GM18505 (cell line): Measurements from ENCODE around the gene EPC2.
"Not testable (repeated sequence)": the region's sequence is repeated elsewhere in the genome, so short reads cannot be mapped to it uniquely, and the experiment has no call there.

ENCODE experiments used
- ATAC-seq: cut with Tn5 transposase; IDR thresholded peaks from one replicate; pipeline ENCODE4 v1.9.1; 2021; ENCODE audit not compliant: unreplicated experiment
- POLR2A ChIP-seq: IDR thresholded peaks from 4 replicates; pipeline ENCODE4 v1.6.1; 2011; ENCODE audit warnings: borderline replicate concordance; ENCODE audit not compliant: insufficient read depth, insufficient read length; ENCODE audit errors: extremely low read depth

EPC2 gene

DNA sequence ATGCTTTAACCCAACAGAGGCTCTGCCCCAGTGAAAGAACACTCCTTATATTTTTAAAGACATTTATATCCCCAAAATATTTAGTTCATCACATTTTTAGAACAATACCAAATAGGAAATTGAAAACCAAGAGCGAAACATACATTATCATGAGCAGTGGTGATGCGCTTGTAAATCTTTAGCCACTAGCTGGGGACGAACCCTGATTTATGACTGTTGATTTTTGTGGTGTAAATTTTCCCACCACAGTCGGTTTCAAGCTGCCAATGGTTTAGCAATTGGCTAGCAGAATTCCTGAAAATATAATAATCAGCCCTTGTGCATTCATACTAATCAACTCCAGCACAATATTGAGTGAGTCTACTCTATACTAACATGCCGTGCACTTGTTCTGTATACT lies 27.3 kb upstream of the EPC2 start:
- TF ChIP-seq POLR2A: no peak
- ATAC-seq: no peak

DNA sequence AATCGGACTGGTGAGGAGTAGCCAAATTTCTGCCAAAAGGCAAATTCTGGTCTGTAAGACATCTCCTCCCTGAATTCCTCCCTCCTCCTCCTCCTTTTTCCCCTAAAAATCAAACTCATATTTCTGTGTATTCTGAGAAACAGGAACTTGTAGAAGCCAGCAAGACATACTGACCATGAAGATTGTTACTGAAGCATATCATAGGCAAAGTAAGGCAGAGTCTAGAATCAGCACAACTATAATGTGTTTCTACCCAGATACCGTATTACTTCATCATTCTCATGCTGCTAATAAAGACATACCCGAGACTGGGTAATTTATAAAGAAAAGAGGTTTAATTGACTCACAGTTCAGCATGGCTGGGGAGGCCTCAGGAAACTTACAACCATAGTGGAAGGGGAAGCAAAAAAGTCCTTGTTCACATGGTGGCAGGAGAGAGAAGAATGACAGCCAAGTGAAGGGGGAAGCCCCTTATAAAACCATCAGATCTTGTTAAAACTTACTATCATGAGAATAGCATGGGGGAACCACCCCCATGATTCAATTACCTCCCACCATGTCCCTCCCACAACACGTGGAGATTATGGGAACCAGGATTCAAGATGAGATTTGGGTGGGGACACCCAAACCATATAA lies 24.9 kb upstream of the EPC2 start:
- peak; percentile 45 for ATAC-seq
- no peak for TF ChIP-seq POLR2A

DNA sequence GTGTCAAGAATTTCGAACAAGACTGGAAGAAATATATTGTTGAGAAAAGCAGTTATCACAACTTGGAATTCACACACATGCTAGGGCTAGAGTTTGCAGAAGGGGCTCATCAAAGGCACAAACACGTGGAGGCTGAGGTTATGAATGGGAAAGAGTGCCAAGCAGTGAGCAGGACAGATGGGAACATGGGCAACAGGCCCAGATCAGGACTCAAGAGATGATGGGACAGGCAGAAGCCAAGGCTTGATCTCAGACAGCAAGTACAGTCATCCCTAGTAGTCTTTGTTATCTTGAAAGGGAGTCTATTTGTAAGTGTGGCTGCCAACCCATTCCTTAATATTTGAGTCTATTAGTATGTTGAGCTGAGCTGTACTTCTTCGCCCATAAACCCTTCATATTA lies 22.2 kb upstream of the EPC2 start:
- ATAC-seq: no peak
- TF ChIP-seq POLR2A: no peak

DNA sequence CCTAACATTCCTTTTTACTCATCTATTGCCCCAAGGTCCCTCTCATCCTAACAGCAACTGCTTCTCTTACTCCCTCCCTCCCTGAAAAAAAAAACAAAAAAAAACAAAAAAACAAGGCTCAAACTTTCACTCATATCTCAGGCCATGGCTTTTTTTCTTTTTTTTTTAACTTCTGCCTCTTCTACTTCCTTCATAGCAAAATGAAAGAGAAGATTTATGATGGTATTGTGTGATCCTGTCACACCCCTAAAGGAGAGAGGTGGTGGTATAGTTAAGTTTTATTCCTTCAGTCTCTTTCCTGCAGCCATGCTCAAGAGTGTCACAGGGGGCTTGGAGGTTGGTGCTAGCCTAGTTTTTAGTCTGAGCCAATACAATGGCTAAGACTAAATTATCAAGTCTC lies 21.5 kb upstream of the EPC2 start:
- ATAC-seq: no peak
- no peak for TF ChIP-seq POLR2A

DNA sequence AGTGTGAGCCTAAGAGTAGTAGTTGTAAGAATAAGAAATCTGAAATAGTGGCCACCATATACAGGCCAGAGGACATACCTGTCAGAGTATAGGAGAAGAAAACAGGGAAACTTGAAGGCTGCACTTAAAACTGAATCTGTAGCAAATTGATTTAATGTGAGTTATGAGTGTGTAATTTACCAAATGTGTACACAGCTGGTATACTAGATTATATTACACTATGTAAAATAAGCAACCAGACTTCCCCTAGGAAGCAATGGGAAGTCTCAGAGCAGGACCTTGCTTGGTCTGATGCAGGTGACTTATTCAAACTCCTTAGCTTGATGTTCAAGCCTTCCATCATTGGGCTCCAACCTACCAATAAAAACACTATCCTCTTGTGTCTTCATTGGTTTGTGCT lies 17.3 kb upstream of the EPC2 start:
- ATAC-seq: no peak
- no peak for TF ChIP-seq POLR2A

DNA sequence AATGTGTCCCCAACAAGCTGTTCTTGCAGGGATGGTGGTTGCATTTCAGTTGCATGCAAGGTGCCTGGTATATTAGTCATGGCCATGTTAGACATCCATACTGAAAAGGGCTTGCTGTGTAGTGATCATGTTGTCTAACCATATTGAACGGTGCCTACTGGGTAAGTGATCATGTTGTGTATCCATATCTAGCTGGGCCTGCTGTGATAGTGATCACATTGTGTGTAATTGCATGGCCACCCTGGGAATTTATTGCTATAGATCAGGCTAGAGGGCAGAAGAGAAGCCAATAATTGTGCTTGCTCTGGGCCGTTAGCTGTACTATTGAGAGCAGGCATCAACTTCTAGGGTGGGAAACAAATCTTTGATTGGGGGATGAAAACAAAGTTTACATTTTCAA lies 9.8 kb upstream of the EPC2 start:
- no peak for ATAC-seq
- no peak for TF ChIP-seq POLR2A

DNA sequence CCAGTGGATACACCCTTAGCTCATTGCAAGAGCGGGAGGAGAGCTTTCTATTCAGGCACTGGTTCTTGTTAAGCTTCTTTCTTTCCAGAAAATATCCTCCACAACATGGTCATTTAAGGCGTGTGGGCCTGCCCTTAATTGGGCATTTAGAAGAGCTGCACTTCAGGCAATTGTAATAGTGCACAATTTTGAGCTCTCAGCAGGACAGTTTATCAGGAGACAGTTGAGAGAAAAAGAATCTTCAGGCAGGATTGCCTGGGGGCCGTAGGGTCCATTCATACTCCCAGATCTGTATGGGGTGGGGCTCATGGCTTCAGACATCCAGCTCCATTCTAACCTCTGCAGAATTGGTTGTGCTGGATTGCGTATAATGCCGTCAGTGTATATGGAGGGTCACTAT lies 6.0 kb upstream of the EPC2 start:
- TF ChIP-seq POLR2A: no peak
- no peak for ATAC-seq

DNA sequence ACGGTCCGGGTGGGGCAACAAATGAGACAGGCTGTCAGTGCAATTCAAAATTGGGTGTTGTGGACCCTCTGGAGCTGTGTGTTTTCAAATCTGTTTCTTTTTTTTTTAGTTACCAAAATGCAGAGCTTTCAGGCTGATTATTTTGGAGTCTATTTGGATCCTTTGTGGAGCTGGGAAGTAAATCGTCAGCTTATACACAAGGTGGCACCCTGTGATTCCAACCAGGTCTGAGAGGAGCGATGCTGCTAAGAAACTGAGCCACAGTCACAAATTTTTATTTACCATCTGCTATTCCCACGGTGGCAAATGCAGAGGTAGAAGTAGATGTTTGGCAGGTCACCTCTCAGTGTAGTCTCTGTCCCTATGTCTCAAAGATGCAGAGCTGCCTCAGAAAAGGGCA lies 3.8 kb upstream of the EPC2 start:
- TF ChIP-seq POLR2A: no peak
- ATAC-seq: no peak

DNA sequence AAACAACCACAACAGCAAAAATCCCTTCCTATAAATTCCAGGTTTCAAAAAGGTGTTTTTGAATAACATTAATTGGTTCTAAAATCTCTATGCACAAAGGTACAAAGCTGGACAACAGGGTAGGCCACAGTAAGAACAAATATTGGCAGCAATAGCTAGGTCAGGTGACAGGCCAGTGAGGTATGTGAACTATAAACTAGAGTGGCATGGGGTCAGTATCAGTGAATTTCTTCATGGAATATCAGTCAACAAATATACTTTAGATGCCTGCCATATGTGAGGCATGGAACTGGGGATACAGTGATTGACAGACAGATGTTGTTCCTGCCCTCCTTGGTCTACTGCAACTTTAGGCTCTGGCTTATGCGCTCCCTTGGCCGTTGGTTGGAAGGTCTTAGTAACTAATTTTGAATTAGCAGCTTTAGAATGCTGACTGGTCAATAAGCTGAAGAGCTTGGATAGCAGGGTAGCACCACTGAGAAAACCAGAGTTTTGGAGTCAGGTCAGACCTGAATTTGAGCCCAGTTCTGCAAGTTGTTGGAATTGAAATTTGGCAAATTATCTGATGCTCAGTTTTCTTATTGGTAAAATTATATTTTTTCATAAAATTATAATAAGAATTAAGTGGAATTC lies 2.3 kb upstream of the EPC2 start:
- no peak for TF ChIP-seq POLR2A
- ATAC-seq: no peak

DNA sequence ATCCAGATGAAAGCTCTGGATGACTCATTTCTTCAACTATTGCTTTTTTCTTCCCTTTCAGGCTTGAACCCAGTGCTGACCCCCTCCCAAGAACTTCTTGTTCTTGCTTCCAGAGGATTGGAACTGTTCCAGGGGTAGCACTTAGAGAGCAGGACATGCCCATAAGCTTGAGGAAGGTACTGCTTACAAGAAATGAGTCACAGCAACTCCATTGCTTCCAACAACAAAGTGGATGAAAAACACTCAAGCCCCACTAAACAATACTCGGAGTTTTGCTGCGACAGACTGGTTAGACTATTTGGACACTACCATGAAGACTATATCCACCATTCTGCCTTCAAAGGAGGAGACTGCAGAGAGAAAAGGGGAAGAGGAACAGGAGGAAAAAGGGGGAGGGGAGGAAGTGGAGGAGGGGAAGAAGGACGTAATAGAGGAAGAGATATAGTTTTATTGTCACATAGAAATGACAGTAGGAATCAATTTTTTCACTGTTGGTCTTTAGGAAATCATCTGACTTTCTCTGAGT lies 1.6 kb upstream of the EPC2 start:
- no peak for ATAC-seq
- no peak for TF ChIP-seq POLR2A

DNA sequence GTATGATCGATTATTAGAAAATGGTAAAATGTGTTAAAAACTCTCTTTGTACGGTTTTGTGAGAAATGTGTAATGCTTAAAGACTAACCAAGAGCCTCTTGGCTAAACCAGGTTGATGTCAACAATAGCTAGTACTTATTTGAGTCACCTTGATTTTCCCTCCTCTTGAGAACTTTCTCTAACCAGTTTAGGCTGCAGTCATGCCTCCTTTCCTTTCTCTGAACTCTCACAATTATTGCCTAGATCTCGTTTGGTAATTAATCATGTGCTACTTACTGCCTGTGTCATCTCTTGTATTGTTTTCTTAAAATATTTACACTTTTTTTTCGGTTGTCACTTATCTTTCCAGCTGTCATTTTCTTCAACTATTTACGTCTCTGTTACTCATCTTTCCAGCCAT lies 1.1 kb upstream of the EPC2 start:
- TF ChIP-seq POLR2A: no peak
- ATAC-seq: no peak

DNA sequence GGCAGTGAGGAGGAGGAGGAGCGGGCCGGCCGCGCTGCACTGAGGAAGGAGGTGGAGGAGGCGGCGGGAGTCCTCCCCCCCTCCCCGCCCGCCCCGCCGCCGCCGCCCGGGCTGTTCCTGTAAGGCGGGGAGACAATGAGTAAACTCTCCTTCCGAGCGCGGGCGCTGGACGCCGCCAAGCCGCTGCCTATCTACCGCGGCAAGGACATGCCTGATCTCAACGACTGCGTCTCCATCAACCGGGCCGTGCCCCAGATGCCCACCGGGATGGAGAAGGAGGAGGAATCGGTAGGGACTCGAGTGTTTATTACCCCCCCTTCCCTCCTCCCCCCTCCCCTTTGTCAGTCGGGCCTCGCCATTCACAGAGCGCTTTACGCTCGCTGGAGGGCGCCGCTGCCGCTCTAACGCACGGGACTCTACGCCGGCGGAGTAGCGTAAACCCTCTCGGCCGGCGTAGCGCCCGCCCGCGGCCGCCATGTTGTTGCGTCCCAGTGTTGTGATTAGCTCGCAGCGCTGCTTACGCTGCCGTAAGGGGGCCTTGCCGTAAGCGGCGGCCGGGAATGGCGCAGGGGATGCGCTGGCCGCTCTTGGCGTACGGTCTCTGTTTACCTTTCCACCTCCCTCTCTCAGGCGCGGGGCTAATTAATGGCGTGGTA lies 460 bp downstream of the EPC2 start:
- TF ChIP-seq POLR2A: peak; percentile 77
- ATAC-seq: peak; percentile 51

DNA sequence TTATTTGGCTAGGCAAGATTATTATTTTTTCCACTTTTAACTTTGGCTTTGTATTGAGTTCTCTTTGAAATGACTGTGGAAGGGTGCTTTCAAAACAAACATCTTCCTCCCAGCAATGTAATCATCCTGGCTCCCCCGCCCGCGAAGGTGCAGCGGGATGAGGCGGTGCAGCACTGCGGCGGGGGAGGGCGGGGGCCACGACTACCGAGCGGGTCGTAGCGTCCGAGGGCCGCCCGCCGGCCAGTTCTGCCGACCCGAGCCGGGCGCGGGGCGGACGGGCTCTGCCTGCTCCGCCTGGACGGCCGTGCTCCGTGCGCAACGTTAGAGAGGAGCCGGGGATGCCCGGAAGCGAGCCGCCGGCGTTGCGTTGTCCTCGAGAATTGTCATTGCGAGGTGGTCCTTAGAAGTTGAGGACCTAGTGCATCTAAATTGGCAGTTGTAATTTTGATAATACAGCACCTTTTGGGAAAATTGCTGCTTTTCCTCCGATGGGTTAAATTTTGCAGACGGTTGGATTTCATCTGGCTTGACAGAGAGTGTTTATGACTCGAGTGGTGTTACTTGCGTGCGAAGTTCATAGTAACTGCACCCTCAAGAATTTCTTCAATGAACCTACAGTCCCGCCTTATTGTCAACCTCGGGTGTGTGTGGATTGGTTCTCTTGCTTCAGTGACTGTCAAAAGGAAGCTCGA lies 1.1 kb downstream of the EPC2 start:
- no peak for TF ChIP-seq POLR2A
- ATAC-seq: peak; percentile 35

DNA sequence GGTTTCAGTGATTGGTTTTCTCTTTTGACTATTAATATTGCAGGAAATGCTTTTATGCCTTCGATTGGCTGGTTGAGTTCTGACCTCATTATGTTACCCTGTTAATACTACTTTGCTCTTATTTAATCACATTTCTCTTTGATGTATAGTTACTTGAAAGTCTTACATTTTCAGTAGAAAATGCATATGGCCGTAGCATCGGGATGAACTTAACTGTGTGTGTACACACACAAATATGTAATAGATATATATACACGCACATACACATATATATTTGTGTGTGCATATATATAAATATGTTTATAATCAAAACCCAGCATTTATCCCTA lies 1.6 kb downstream of the EPC2 start:
- TF ChIP-seq POLR2A: no peak
- ATAC-seq: no peak

DNA sequence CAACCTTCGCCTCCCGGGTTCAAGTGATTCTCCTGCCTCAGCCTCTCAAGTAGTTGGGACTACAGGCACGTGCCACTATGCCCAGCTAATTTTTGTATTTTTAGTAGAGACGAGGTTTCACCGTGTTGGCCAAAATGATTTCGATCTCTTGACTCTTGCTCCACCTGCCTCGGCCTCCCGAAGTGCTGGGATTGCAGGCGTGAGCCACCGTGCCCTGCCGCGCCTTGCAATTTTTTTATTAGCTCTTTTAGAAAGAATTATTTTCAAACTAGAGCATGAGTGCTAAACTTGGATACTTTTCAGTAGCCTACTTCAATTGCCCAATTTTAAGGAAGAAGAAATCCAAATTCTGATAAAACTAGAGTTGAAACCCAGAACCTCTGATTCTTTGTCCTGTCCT lies 3.2 kb downstream of the EPC2 start:
- ATAC-seq: not testable (repeated sequence)

DNA sequence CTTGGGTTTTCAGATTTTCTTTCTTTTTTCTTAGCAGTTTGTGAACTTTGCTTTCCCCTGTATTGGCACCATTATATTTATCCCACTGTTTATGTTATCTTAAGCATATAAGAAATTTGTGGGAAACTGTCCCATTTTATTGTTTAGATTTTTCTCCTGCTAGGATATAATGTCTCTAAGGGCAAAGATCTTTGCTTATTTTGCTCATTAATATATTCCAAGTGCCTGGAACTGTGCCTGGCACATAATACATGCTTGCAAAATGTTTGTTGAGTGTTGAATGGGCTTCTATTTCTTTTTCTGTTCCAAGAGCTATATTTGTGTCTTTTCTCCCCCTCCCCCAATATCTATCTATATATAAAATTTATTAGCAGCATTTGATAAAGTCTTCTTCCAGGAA lies 5.4 kb downstream of the EPC2 start:
- no peak for TF ChIP-seq POLR2A
- no peak for ATAC-seq
